HTR-8/SVneo (cell line): ENCODE measurements around the gene EOMES.

Source experiments
- DNase-seq: peaks from one replicate; pipeline ENCODE4 v3.0.0; 2011; ENCODE audit warnings: low spot score, mixed read lengths; ENCODE audit not compliant: insufficient read length
- FAIRE-seq: peaks from 2 replicates; lab custom pipeline; 2011; peaks lifted over from hg19 to GRCh38; lab: Jason Lieb, UNC

EOMES gene

GRCh38 chr3:27723001-27723445 lies 900 bp upstream of the EOMES start:
- FAIRE-seq, result no peak
- DNase-seq, result no peak

- DNase-seq, result no peak
- no peak for FAIRE-seq
Observed at GRCh38 chr3:27720899-27721716, 1.0 kb downstream of the EOMES start.

- no peak for DNase-seq
- no peak for FAIRE-seq
Observed at GRCh38 chr3:27719314-27720003, 2.7 kb downstream of the EOMES start.

GRCh38 chr3:27718459-27718858 lies 3.7 kb downstream of the EOMES start:
- no peak for FAIRE-seq
- no peak for DNase-seq

GRCh38 chr3:27717200-27717852 lies 4.8 kb downstream of the EOMES start:
- no peak for DNase-seq
- no peak for FAIRE-seq

GRCh38 chr3:27716309-27716708 lies 5.8 kb downstream of the EOMES start:
- no peak for FAIRE-seq
- DNase-seq, result no peak

- DNase-seq (no peak), FAIRE-seq (no peak)
Observed at GRCh38 chr3:27715863-27716262, 6.3 kb downstream of the EOMES start.

- no peak for DNase-seq
- FAIRE-seq, result no peak
Observed at GRCh38 chr3:27715454-27715806, 6.7 kb downstream of the EOMES start.

- FAIRE-seq (no peak), DNase-seq (no peak)
Observed at GRCh38 chr3:27714692-27715453, 7.2 kb downstream of the EOMES start.

GRCh38 chr3:27714146-27714526 lies 8.0 kb downstream of the EOMES start:
- DNase-seq (no peak), FAIRE-seq (no peak)

GRCh38 chr3:27713435-27714145 lies 8.5 kb downstream of the EOMES start:
- FAIRE-seq (no peak), DNase-seq (no peak)

GRCh38 chr3:27713078-27713423 lies 9.1 kb downstream of the EOMES start:
- DNase-seq (no peak), FAIRE-seq (no peak)

- FAIRE-seq, result no peak
Observed at GRCh38 chr3:27712136-27713077, 9.7 kb downstream of the EOMES start.

GRCh38 chr3:27708250-27708649 lies 13.9 kb downstream of the EOMES start:
- FAIRE-seq, result no peak
- DNase-seq, result no peak

More at GRCh38 chr3:27712136-27713077, 9.7 kb downstream of the EOMES start:
- peak; percentile 81 for DNase-seq

- DNase-seq, result no peak
- no peak for FAIRE-seq
Observed at GRCh38 chr3:27699067-27699466, 23.1 kb downstream of the EOMES start.

GRCh38 chr3:27696906-27697305 lies 25.2 kb downstream of the EOMES start:
- DNase-seq, result no peak

GRCh38 chr3:27695636-27696035 lies 26.5 kb downstream of the EOMES start:
- no peak for DNase-seq
- no peak for FAIRE-seq

More at GRCh38 chr3:27696906-27697305, 25.2 kb downstream of the EOMES start:
- no peak for FAIRE-seq

- DNase-seq (no peak), FAIRE-seq (no peak)
Observed at GRCh38 chr3:27688053-27688452, 34.1 kb downstream of the EOMES start.

- DNase-seq, result no peak
- FAIRE-seq, result no peak
Observed at GRCh38 chr3:27686642-27687041, 35.5 kb downstream of the EOMES start.
